WERI-Rb-1 (cell line): ENCODE measurements around the gene ZSCAN5A.
"Not testable (repeated sequence)": the region's sequence is repeated elsewhere in the genome, so short reads cannot be mapped to it uniquely, and the experiment has no call there.

Experiments used
- DNase-seq: peaks from one replicate; pipeline ENCODE4 v3.0.0-alpha.2; 2020
- H3K27ac ChIP-seq: fragments of 250-450 bp; sonication (Bioruptor Pico); 2 replicates; pipeline ENCODE4 v1.5.1; 2020; ENCODE audit warnings: mild to moderate bottlenecking, moderate library complexity
- H3K27me3 ChIP-seq: fragments of 250-450 bp; sonication (Bioruptor Pico); 2 replicates; pipeline ENCODE4 v1.5.1; 2021; ENCODE audit warnings: mild to moderate bottlenecking, low read depth, moderate library complexity; ENCODE audit not compliant: insufficient read depth, severe bottlenecking
- H3K36me3 ChIP-seq: fragments of 250-450 bp; sonication (Bioruptor Pico); 2 replicates; pipeline ENCODE4 v1.5.1; 2020; ENCODE audit warnings: mild to moderate bottlenecking, moderate library complexity
- H3K4me3 ChIP-seq: 2 replicates; pipeline ENCODE4 v1.5.1; 2011; ENCODE audit warnings: low read depth, mild to moderate bottlenecking, control low read depth, low read length
- H3K9me3 ChIP-seq: fragments of 250-450 bp; sonication (Bioruptor Pico); 2 replicates; pipeline ENCODE4 v1.5.1; 2021; ENCODE audit warnings: mild to moderate bottlenecking, moderate library complexity; ENCODE audit not compliant: severe bottlenecking
- CTCF ChIP-seq: IDR thresholded peaks from 2 replicates; pipeline ENCODE4 v1.5.1; 2011; ENCODE audit warnings: low read depth, mild to moderate bottlenecking, control low read depth, inconsistent platforms, low read length

Gene ZSCAN5A

GRCh38 chr19:56221851-56222250 lies 92.8 kb downstream of the ZSCAN5A start:
- DNase-seq, result no peak
- Histone ChIP-seq H3K27ac (no peak overlapping the region), H3K27me3 (no peaks in the 10 kb centered on the region), H3K36me3 (no peaks in the 10 kb centered on the region), H3K9me3 (no peaks in the 10 kb centered on the region), H3K4me3 (no peak overlapping the region)
- no peak for TF ChIP-seq CTCF

GRCh38 chr19:56221442-56221841 lies 93.2 kb downstream of the ZSCAN5A start:
- not testable (repeated sequence) for H3K4me3 ChIP-seq, H3K27me3 ChIP-seq, H3K27ac ChIP-seq, H3K36me3 ChIP-seq, H3K9me3 ChIP-seq
- peak; percentile 25 for TF ChIP-seq CTCF
- peak; percentile 28 for DNase-seq

- Histone ChIP-seq H3K9me3 (no peaks in the 10 kb centered on the region), H3K27ac (no peak overlapping the region), H3K36me3 (no peaks in the 10 kb centered on the region), H3K27me3 (no peaks in the 10 kb centered on the region), H3K4me3 (no peak overlapping the region)
- no peak for TF ChIP-seq CTCF
- DNase-seq, result no peak
These were observed 95.7 kb downstream of the ZSCAN5A start for GRCh38 chr19:56218961-56219360.

GRCh38 chr19:56217039-56217949 lies 97.3 kb downstream of the ZSCAN5A start:
- no peaks in the 10 kb centered on the region for H3K27me3 ChIP-seq
- no peak for DNase-seq
- no peaks in the 10 kb centered on the region for H3K36me3 ChIP-seq
- no peak for TF ChIP-seq CTCF
- H3K27ac ChIP-seq, result no peak overlapping the region
- H3K4me3 ChIP-seq, result no peak overlapping the region
- H3K9me3 ChIP-seq, result no peaks in the 10 kb centered on the region

- H3K27me3 ChIP-seq, result no peaks in the 10 kb centered on the region
- no peaks in the 10 kb centered on the region for H3K36me3 ChIP-seq
- TF ChIP-seq CTCF, result no peak
- no peak for DNase-seq
- H3K9me3 ChIP-seq, result no peaks in the 10 kb centered on the region
- no peak overlapping the region for H3K4me3 ChIP-seq
- H3K27ac ChIP-seq, result no peak overlapping the region
These were observed 102.9 kb downstream of the ZSCAN5A start for GRCh38 chr19:56211718-56212117.

- not testable (repeated sequence) for H3K27me3 ChIP-seq, H3K36me3 ChIP-seq, H3K9me3 ChIP-seq, H3K4me3 ChIP-seq, H3K27ac ChIP-seq, DNase-seq
These were observed 104.6 kb downstream of the ZSCAN5A start for GRCh38 chr19:56210036-56210435.
